GM23338 (cell line): ENCODE data around the gene KRT3.

Source experiments
- CREB1 ChIP-seq: fragments of 250-450 bp; sonication (Bioruptor Pico); IDR thresholded peaks from 2 replicates; pipeline ENCODE4 v1.5.0; 2020; ENCODE audit warnings: low read depth, mild to moderate bottlenecking, moderate library complexity
- CTCF ChIP-seq, 2 experiments: fragments of 200-600 bp in 1 of 2; sonication (generic) in 1 of 2; conservative IDR thresholded peaks; 2 replicates each; pipeline versions ENCODE4 v1.5.1 to v1.6.1; 2016 to 2017; ENCODE audit warnings: antibody characterized with exemption in 2 of 2, low read depth in 2 of 2, mild to moderate bottlenecking in 2 of 2, moderate library complexity in 1 of 2
- ETS1 ChIP-seq: IDR thresholded peaks from 2 replicates; pipeline ENCODE4 v1.6.1; 2016; ENCODE audit warnings: antibody characterized with exemption
- EZH2 ChIP-seq: fragments of 200-600 bp; sonication (generic); IDR thresholded peaks from one replicate; pipeline ENCODE4 v1.8.0; 2017; ENCODE audit warnings: antibody characterized with exemption, mild to moderate bottlenecking, low read depth; ENCODE audit not compliant: unreplicated experiment
- EZH2phosphoT487 ChIP-seq: fragments of 200-600 bp; sonication (generic); IDR thresholded peaks from one replicate; pipeline ENCODE4 v1.8.1; 2018; ENCODE audit warnings: antibody characterized with exemption; ENCODE audit not compliant: unreplicated experiment
- JUNB ChIP-seq: IDR thresholded peaks from one replicate; pipeline ENCODE4 v1.6.1; 2016; ENCODE audit warnings: antibody characterized with exemption; ENCODE audit not compliant: unreplicated experiment
- NANOG ChIP-seq: IDR thresholded peaks from 2 replicates; pipeline ENCODE4 v1.6.1; 2016; ENCODE audit warnings: antibody characterized with exemption, borderline replicate concordance
- POLR2AphosphoS5 ChIP-seq: IDR thresholded peaks from 2 replicates; pipeline ENCODE4 v1.6.1; 2016; ENCODE audit warnings: antibody characterized with exemption, low read depth
- REST ChIP-seq: IDR thresholded peaks from one replicate; pipeline ENCODE4 v1.6.1; 2018; ENCODE audit warnings: antibody characterized with exemption; ENCODE audit not compliant: unreplicated experiment
- STAT1 ChIP-seq: IDR thresholded peaks from one replicate; pipeline ENCODE4 v1.6.1; 2016; ENCODE audit warnings: antibody characterized with exemption; ENCODE audit not compliant: unreplicated experiment
- ZNF114 ChIP-seq: fragments of 250-450 bp; sonication (Bioruptor Pico); IDR thresholded peaks from 2 replicates; pipeline ENCODE4 v1.5.0; 2020; ENCODE audit warnings: mild to moderate bottlenecking, moderate library complexity
- ZNF331 ChIP-seq: fragments of 250-450 bp; sonication (Bioruptor Pico); IDR thresholded peaks from 2 replicates; pipeline ENCODE4 v1.5.0; 2020; ENCODE audit warnings: low read depth, mild to moderate bottlenecking, moderate library complexity

- TF ChIP-seq JUNB (no peak), EZH2phosphoT487 (no peak), CTCF (conservative IDR thresholded peaks at IDR 0.05; ENCODE audit: low read depth in 2 of 2) (no peak), EZH2 (no peak), ZNF114 (CRISPR knock-in tag) (no peak), POLR2AphosphoS5 (no peak), REST (no peak), CREB1 (CRISPR knock-in tag) (no peak), NANOG (no peak), ZNF331 (no peak), ETS1 (no peak), STAT1 (no peak)
Observed at GRCh38 chr12:52763036-52763659, 32.8 kb downstream of the KRT3 start.
